Transverse colon (tissue), 4 donors: ENCODE results near the gene GRPEL1. TPM values are rescaled to one million over a fixed set of nuclear protein-coding genes. Genes with fewer than 3 reads are reported as not detected.

Experiments
- DNase-seq: peaks from one replicate; pipeline ENCODE4 v3.0.0-alpha.2; 2019
- H3K27ac ChIP-seq, 4 donors: fragments of 200-600 bp; sonication (generic); 2 replicates each; pipeline ENCODE4 v1.5.1; 2016 to 2018; ENCODE audit warnings: inconsistent platforms in 4 of 4
- H3K27me3 ChIP-seq: fragments of 200-600 bp; sonication (generic); 2 replicates; pipeline ENCODE4 v1.5.1; 2017; ENCODE audit warnings: inconsistent platforms
- H3K36me3 ChIP-seq, 4 donors: fragments of 200-600 bp; sonication (generic); 2 replicates each; pipeline ENCODE4 v1.5.1; 2017 to 2019; ENCODE audit warnings: inconsistent platforms in 4 of 4
- H3K4me1 ChIP-seq, 4 donors: fragments of 200-600 bp; sonication (generic); 2 replicates each; pipeline ENCODE4 v1.5.1; 2017 to 2020; ENCODE audit warnings: inconsistent platforms in 4 of 4
- H3K4me3 ChIP-seq, 4 donors: fragments of 200-600 bp; sonication (generic); 1 replicate in 1 of 4; 2 replicates in 3 of 4; pipeline versions ENCODE4 v1.5.1 to v1.6.1; 2017 to 2019; ENCODE audit warnings: inconsistent platforms in 4 of 4
- H3K9me3 ChIP-seq, 2 donors: fragments of 200-600 bp; sonication (generic); 2 replicates each; pipeline ENCODE4 v1.5.1; 2017 to 2019; ENCODE audit warnings: inconsistent platforms in 2 of 2
- EP300 ChIP-seq: sonication (generic); formaldehyde crosslinking; IDR thresholded peaks from one replicate; pipeline ENCODE4 v1.6.1; 2017; ENCODE audit warnings: antibody characterized with exemption, low read depth
- POLR2A ChIP-seq: fragments of 450-650 bp; IDR thresholded peaks from one replicate; pipeline ENCODE4 v1.6.1; 2016; ENCODE audit warnings: antibody characterized with exemption, mild to moderate bottlenecking, moderate library complexity
- POLR2AphosphoS5 ChIP-seq, 3 donors: sonication (generic); formaldehyde crosslinking; IDR thresholded peaks; one replicate each; pipeline ENCODE4 v1.6.1; 2016; ENCODE audit warnings: antibody characterized with exemption in 3 of 3
- WGBS, 2 donors: methylation state at CpG; one replicate each; pipeline ENCODE4 v1.1.5; 2018; ENCODE audit warnings: low coverage in 1 of 2; 5-methylcytosine and 5-hydroxymethylcytosine counted together
- in situ Hi-C, 4 donors: fragments of 200-750 bp; cut with MboI; loops; one replicate each; pipeline versions ENCODE4 v1.15.0 to v1.15.1; 2017; ENCODE audit warnings: low sequenced_read_pairs in 3 of 4, low pct_ligation_motif_present in 1 of 4, low pct_unique_long_range_greater_than_20kb in 1 of 4
- intact Hi-C: fragments of 100-400 bp; cut with DNase I; formaldehyde crosslinking; loops from one replicate; pipeline ENCODE4 v1.15.1; 2023; ENCODE audit warnings: low total_unique reads
- total RNA-seq, 4 donors: library from RNA; depleted of rRNA; stranded (reverse); fragments of >200 nt; gene quantifications; one replicate each; pipeline ENCODE4 v1.1.0, GENCODE V29; 2016
- TF ChIP-seq, protein P1 (sequence below), 5 experiments: fragments of 200-600 bp in 3 of 5; fragments of 450-650 bp in 2 of 5; sonication (generic) in 3 of 5; IDR thresholded peaks; 1 replicate in 2 of 5; 2 replicates in 3 of 5; pipeline ENCODE4 v1.5.1; 2016 to 2017; ENCODE audit warnings: antibody characterized with exemption in 5 of 5, inconsistent platforms in 3 of 5, mild to moderate bottlenecking in 2 of 5, moderate library complexity in 1 of 5

GRPEL1 gene
- total RNA-seq, 4 donors from 2014 or later = 1.1 to 22.0 (median 12.5) TPM

DNA sequence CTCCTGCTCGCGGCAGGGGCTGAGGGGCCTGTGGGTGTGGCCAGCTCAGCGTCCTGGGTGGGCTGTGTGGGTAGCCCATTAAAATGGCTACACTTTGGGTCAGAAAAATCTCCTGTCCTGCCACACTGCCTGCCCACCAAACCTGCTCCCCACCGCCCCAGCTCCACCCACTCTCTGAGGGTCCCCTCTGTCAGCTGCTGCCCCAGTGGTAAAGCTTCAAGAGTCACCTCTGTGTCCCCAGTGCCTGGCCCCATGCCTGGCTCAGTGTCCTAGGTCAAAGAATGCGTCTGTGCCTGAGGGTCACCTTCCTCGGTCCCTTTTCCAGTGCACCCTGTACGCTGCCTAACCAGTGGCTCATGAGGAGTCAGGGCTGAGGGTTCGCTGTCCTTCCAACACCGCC is 49.6 kb downstream of the GRPEL1 start:
- no peaks in the 10 kb centered on the region for H3K9me3 ChIP-seq
- H3K36me3 ChIP-seq = peaks cover 0 to 33% (median 11%) of the 10 kb centered on the region in 4 donors
- no peak overlapping the region for H3K27ac ChIP-seq

DNA sequence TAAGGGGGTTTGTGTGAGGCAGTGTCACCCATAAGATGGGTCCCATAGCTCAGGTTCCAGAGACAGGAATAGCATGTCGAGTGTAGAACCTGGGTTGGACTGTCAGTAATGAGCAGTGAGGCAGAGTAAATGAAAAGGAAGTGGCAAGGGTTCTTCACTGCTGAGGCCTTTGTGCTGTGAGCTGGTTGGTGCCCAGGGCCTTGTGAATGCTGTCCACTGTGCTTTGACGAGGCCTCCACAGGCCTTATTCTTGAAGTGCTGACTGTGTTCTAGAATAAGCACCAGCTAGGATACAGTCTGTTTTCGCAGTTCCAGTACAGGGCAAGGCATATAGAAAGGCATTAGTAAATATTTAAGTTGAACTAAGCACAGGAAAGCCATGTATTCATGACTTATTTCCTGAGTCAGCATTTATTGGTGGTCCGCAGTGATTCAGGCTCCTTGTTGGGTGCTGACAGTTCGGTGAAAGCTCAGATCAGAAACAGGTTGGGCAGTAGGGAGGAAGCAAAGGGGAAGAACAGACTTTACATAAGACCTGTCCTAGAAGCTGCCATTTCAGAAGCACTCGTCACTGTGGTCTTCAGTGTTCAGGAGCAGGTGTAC is 50.3 kb downstream of the GRPEL1 start:
- H3K36me3 ChIP-seq = peaks cover 0 to 30% (median 9%) of the 10 kb centered on the region in 4 donors
- no peaks in the 10 kb centered on the region for H3K27me3 ChIP-seq
- H3K4me3 ChIP-seq = no peak overlapping the region
- 90 to 92% methylated on average over 2 to 6 of the region's 6 CpGs for WGBS, 2 donors
- TF ChIP-seq, protein P1, sequence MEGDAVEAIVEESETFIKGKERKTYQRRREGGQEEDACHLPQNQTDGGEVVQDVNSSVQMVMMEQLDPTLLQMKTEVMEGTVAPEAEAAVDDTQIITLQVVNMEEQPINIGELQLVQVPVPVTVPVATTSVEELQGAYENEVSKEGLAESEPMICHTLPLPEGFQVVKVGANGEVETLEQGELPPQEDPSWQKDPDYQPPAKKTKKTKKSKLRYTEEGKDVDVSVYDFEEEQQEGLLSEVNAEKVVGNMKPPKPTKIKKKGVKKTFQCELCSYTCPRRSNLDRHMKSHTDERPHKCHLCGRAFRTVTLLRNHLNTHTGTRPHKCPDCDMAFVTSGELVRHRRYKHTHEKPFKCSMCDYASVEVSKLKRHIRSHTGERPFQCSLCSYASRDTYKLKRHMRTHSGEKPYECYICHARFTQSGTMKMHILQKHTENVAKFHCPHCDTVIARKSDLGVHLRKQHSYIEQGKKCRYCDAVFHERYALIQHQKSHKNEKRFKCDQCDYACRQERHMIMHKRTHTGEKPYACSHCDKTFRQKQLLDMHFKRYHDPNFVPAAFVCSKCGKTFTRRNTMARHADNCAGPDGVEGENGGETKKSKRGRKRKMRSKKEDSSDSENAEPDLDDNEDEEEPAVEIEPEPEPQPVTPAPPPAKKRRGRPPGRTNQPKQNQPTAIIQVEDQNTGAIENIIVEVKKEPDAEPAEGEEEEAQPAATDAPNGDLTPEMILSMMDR (IDR thresholded peaks at IDR 0.05) = no peak
- no peak for TF ChIP-seq EP300
- TF ChIP-seq POLR2A = no peak
- no peak for TF ChIP-seq POLR2AphosphoS5 (IDR thresholded peaks at IDR 0.05)
- no peak overlapping the region for H3K27ac ChIP-seq
- no peak for DNase-seq
- H3K4me1 ChIP-seq = no peaks in the 10 kb centered on the region
- intact Hi-C loops (no loop called here), in situ Hi-C loops (no loop called here)
- no peaks in the 10 kb centered on the region for H3K9me3 ChIP-seq

More for the DNA sequence above, 49.6 kb downstream of the GRPEL1 start:
- in situ Hi-C loops (no loop called here), intact Hi-C loops (no loop called here)
- DNase-seq = no peak
- Histone ChIP-seq H3K4me3 (no peak overlapping the region), H3K4me1 (no peaks in the 10 kb centered on the region), H3K27me3 (no peaks in the 10 kb centered on the region)
- WGBS, 2 donors = 97 to 100% methylated on average over 2 to 7 of the region's 9 CpGs
- TF ChIP-seq EP300 (no peak), POLR2AphosphoS5 (IDR thresholded peaks at IDR 0.05) (no peak), POLR2A (no peak)
- TF ChIP-seq, protein P1 (IDR thresholded peaks at IDR 0.05) = no peak

- WGBS, 2 donors = 89 to 91% methylated on average over 6 of the region's 6 CpGs
These were observed 51.4 kb downstream of the GRPEL1 start for GRCh38 chr4:7016512-7016911.

DNA sequence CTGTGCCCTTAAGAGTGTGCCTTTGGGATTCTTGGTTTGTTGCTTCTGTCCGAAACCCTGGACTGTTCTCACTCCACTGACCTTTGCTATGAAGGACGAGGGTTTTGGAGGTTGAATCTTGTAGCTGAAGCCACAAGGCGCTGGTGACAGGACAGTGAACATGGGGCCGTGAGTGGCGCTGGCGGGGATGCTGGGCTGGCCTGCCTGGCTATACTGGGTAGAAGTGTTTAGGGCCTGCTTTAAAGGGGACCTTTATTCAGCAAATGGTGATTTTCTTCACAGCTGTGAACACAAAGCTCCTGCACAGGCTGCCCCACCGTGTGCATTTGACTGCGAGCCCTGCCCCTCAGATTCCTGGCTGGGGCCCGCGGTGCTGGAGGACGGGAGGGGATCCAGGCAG is 51.8 kb downstream of the GRPEL1 start:
- in situ Hi-C loops (no loop called here), intact Hi-C loops (no loop called here)
- Histone ChIP-seq H3K27ac (no peak overlapping the region), H3K27me3 (no peaks in the 10 kb centered on the region), H3K4me3 (no peak overlapping the region), H3K4me1 (no peaks in the 10 kb centered on the region), H3K9me3 (no peaks in the 10 kb centered on the region), H3K36me3 (peaks cover 0 to 33% (median 14%) of the 10 kb centered on the region in 4 donors)
- no peak for DNase-seq
- 75% methylated on average over 11 of the region's 11 CpGs; no CpG with 5 or more reads in 1 of the 2 donors for WGBS, 2 donors
- TF ChIP-seq, protein P1 (IDR thresholded peaks at IDR 0.05) = no peak
- TF ChIP-seq POLR2A (no peak), POLR2AphosphoS5 (IDR thresholded peaks at IDR 0.05) (no peak), EP300 (no peak)

More at GRCh38 chr4:7016512-7016911, 51.4 kb downstream of the GRPEL1 start:
- no peaks in the 10 kb centered on the region for H3K4me1 ChIP-seq
- H3K4me3 ChIP-seq = no peak overlapping the region
- H3K36me3 ChIP-seq = peaks cover 0 to 30% (median 12%) of the 10 kb centered on the region in 4 donors
- H3K27me3 ChIP-seq = no peaks in the 10 kb centered on the region
- intact Hi-C loops = no loop called here
- H3K27ac ChIP-seq = no peak overlapping the region
- in situ Hi-C loops = no loop called here
- no peaks in the 10 kb centered on the region for H3K9me3 ChIP-seq
- no peak for DNase-seq
- TF ChIP-seq POLR2A (no peak), EP300 (no peak), POLR2AphosphoS5 (IDR thresholded peaks at IDR 0.05) (no peak)
- TF ChIP-seq, protein P1 (IDR thresholded peaks at IDR 0.05) = no peak
